Uterus (tissue), 2 donors: ENCODE results near the gene GPR176.

ENCODE experiments used
- POLR2A ChIP-seq, 2 donors: fragments of 450-650 bp; IDR thresholded peaks; one replicate each; pipeline ENCODE4 v1.6.1; 2016; ENCODE audit warnings: antibody characterized with exemption in 2 of 2, mild to moderate bottlenecking in 1 of 2, moderate library complexity in 1 of 2
- TF ChIP-seq, protein P1 (sequence below), 4 experiments: fragments of 200-600 bp in 2 of 4; fragments of 450-650 bp in 2 of 4; sonication (generic) in 2 of 4; IDR thresholded peaks; one replicate each; pipeline ENCODE4 v1.5.1; 2016 to 2019; ENCODE audit warnings: antibody characterized with exemption in 4 of 4, mild to moderate bottlenecking in 2 of 4, moderate library complexity in 1 of 4

DNA sequence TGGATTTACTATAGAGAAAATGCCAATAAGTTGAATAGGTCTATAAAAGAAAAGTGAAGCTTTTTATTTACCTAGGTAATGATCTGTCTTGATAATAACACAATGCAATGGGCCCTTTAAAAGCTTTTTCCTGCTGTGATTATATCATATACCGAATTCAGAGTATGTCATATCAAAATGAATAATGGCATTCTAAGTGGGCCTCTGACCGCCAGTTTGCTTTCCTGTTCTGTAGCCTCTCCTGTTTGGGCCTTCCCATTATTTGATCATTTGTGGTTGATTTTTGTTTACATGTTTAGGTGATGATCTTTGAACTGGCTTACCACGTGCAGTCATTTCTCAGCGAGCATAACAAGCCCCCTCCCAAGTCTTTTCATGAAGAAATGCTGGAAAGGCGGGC, 28.8 kb upstream of the GPR176 start:
- TF ChIP-seq, protein P1, sequence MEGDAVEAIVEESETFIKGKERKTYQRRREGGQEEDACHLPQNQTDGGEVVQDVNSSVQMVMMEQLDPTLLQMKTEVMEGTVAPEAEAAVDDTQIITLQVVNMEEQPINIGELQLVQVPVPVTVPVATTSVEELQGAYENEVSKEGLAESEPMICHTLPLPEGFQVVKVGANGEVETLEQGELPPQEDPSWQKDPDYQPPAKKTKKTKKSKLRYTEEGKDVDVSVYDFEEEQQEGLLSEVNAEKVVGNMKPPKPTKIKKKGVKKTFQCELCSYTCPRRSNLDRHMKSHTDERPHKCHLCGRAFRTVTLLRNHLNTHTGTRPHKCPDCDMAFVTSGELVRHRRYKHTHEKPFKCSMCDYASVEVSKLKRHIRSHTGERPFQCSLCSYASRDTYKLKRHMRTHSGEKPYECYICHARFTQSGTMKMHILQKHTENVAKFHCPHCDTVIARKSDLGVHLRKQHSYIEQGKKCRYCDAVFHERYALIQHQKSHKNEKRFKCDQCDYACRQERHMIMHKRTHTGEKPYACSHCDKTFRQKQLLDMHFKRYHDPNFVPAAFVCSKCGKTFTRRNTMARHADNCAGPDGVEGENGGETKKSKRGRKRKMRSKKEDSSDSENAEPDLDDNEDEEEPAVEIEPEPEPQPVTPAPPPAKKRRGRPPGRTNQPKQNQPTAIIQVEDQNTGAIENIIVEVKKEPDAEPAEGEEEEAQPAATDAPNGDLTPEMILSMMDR (IDR thresholded peaks at IDR 0.05), result no peak
- no peak for TF ChIP-seq POLR2A (IDR thresholded peaks at IDR 0.05)
